ENCODE measurements around the gene WDR62.

Gene WDR62

DNA sequence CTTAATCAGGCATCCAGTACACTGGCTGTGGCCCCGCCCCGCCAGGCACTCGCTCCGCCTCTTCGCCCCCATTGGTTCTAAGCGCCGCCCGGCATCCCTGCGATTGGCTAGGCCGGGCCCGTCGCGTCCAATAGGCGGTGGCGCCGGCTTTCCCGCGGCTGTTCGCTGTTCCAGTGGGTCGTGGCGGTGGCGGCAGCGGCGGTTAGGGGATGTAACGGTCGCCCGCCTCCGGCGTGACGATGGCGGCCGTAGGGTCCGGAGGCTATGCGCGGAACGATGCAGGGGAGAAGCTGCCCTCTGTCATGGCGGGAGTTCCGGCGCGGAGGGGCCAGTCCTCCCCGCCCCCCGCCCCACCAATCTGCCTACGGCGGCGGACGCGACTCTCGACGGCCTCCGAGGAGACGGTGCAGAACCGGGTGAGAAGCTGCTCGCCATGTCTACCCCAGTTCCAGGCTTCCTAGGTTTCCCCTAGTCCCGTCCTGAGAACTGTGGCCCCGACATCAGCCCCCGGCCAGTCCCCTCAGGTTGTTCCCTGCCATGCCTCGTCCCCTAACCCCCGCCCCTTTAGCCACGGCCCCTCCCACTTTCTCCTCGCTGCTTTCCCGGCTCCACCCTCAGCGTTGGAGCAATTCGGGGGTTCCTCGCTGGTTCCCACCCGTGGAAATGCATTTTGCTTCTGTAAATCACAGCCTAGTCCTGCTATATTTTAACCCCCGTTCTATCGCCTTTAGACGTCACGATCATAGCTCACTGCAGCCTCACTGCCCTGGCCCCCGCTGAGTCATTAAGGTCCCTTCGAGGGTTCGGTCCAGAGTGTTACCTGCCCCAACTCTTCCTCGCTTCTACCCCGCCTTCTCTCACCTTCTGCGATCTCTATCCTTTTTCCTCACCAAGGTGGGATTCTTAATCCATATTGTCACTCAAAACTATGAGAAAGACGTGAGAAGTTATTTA, at the start of gene WDR62:
WDR62 (plus strand) TSS at position 165 of the 954 bp plus-strand sequence; CDS start at position 240, 75 bp downstream.
- peak within 1 kb of the TSS; percentile 88 to 89 for H3K4me3 ChIP-seq (ENCODE audit: low read depth in 1 of 2, low read length in 2 of 2)
- peaks cover 14 to 21% of the 10 kb centered on the region in 2 donors for H3K4me1 ChIP-seq (ENCODE audit: control insufficient read depth in 1 of 2, insufficient read depth in 2 of 2, low read length in 2 of 2)
- H3K27me3 ChIP-seq (ENCODE audit: control insufficient read depth in 1 of 2, insufficient read depth in 2 of 2, low read length in 2 of 2) = no peaks in the 10 kb centered on the region
- H3K9ac ChIP-seq (ENCODE audit: low read depth in 1 of 2, low read length in 2 of 2) = peak within 1 kb of the TSS; percentile 71 to 80
- peak within 1 kb of the TSS; percentile 97 for H3K27ac ChIP-seq (ENCODE audit: low read depth, low read length)
- no peaks in the 10 kb centered on the region for H3K9me3 ChIP-seq (ENCODE audit: control insufficient read depth in 1 of 2, low read length in 2 of 2)
- H3K36me3 ChIP-seq (ENCODE audit: control insufficient read depth in 1 of 2, insufficient read depth in 2 of 2, low read length in 2 of 2) = peaks cover 0 to 2% of the 10 kb centered on the region in 2 donors

DNA sequence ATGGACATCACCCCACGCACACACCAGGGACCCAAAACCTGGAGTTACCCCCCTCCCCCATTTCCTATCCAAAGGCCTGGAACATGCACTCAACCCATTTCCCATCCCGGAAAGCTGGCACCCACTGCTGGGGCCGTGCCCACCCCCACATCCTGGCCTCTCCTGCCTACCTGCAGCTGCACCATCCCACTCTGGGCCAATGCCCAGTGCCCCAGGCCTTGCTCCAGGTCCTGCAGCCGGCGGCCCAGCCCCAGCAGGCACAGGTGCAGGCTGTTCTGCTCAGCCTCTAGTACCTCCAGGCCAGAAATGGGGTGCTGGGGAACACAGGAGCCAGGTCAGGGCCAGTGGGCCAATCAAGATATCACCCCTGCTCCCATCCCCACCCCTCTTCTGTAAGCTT, 47.7 kb upstream of the WDR62 start:
- Histone ChIP-seq H3K4me1 (ENCODE audit: control insufficient read depth in 1 of 2, insufficient read depth in 2 of 2, low read length in 2 of 2) (peaks cover 4% of the 10 kb centered on the region in 2 donors), H3K9me3 (ENCODE audit: control insufficient read depth in 1 of 2, low read length in 2 of 2) (no peaks in the 10 kb centered on the region), H3K27ac (ENCODE audit: low read depth, low read length) (no peak overlapping the region), H3K36me3 (ENCODE audit: control insufficient read depth in 1 of 2, insufficient read depth in 2 of 2, low read length in 2 of 2) (peaks cover 3 to 11% of the 10 kb centered on the region in 2 donors), H3K9ac (ENCODE audit: low read depth in 1 of 2, low read length in 2 of 2) (no peak overlapping the region), H3K4me3 (ENCODE audit: low read depth in 1 of 2, low read length in 2 of 2) (no peak overlapping the region), H3K27me3 (ENCODE audit: control insufficient read depth in 1 of 2, insufficient read depth in 2 of 2, low read length in 2 of 2) (no peaks in the 10 kb centered on the region)

DNA sequence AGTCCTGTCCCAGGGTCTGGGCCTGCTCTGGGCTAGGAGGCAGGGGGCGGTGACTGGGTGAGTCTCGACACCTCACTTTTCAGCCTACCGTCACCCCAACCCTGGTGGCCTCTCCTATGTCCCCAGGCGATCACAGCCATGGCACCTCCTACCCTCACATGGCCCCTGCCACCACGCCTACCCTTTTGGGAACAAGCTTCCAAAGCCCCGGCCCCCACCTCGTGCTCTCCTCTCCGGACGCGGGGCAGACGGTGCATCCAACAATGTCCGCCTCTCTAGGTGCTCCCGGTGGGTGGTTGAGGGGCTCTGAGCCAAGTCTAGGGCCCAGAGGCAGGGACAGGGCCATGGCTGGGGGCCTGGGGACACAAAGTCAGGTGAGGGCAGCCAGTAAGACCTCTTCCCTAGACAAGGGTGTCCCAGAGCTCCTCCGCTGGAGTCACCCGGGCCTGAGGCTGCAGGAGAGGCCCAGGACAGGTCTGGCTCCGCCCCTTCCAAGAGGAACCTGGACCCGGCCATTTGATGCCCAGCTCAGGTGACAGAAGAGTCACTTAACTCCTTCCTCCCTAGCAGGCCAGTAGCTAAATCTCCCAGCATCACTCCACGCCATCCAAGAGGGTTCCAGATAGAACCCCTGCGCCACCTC, 46.2 kb upstream of the WDR62 start, which contains the start of gene SYNE4:
SYNE4 (minus strand) TSS at position 478 of the 643 bp plus-strand sequence; CDS start at position 346, 132 bp downstream.
- H3K27me3 ChIP-seq (ENCODE audit: control insufficient read depth in 1 of 2, insufficient read depth in 2 of 2, low read length in 2 of 2) = no peaks in the 10 kb centered on the region
- no peaks in the 10 kb centered on the region for H3K9me3 ChIP-seq (ENCODE audit: control insufficient read depth in 1 of 2, low read length in 2 of 2)
- H3K4me1 ChIP-seq (ENCODE audit: control insufficient read depth in 1 of 2, insufficient read depth in 2 of 2, low read length in 2 of 2) = peaks cover 6 to 8% of the 10 kb centered on the region in 2 donors
- peaks cover 0 to 7% of the 10 kb centered on the region in 2 donors for H3K36me3 ChIP-seq (ENCODE audit: control insufficient read depth in 1 of 2, insufficient read depth in 2 of 2, low read length in 2 of 2)
- peak within 1 kb of the TSS; percentile 51 to 60 for H3K4me3 ChIP-seq (ENCODE audit: low read depth in 1 of 2, low read length in 2 of 2)
- H3K9ac ChIP-seq (ENCODE audit: low read depth in 1 of 2, low read length in 2 of 2) = peak within 1 kb of the TSS in 1 of 2 donors; percentile 49
- no peak within 1 kb of the TSS for H3K27ac ChIP-seq (ENCODE audit: low read depth, low read length)

DNA sequence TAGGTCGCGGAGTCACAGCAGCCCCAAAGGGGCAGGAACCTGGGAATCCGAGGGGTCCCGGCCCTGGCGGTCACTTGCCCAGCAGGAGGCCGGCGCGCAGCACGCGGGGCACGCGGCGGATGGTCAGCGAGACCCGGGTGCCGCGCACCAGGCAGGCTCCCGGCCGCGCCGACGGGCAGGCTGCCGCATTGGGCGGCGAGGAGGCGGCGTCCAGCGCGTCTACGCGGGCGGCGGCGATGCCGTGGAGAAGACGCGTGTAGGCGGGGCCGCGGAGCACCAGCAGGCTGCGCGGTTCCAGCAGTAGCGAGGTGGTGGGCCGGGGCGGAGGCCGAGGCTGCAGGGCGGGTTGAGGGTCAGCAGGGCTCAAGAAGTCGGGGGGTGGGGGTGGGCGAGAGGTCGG, 45.5 kb upstream of the WDR62 start:
- H3K36me3 ChIP-seq (ENCODE audit: control insufficient read depth in 1 of 2, insufficient read depth in 2 of 2, low read length in 2 of 2) = peaks cover 0 to 4% of the 10 kb centered on the region in 2 donors
- peak overlapping the region in 1 of 2 donors; percentile 49 for H3K9ac ChIP-seq (ENCODE audit: low read depth in 1 of 2, low read length in 2 of 2)
- H3K27me3 ChIP-seq (ENCODE audit: control insufficient read depth in 1 of 2, insufficient read depth in 2 of 2, low read length in 2 of 2) = no peaks in the 10 kb centered on the region
- peak overlapping the region; percentile 50 to 60 for H3K4me3 ChIP-seq (ENCODE audit: low read depth in 1 of 2, low read length in 2 of 2)
- no peak overlapping the region for H3K27ac ChIP-seq (ENCODE audit: low read depth, low read length)
- peaks cover 9 to 10% of the 10 kb centered on the region in 2 donors for H3K4me1 ChIP-seq (ENCODE audit: control insufficient read depth in 1 of 2, insufficient read depth in 2 of 2, low read length in 2 of 2)
- H3K9me3 ChIP-seq (ENCODE audit: control insufficient read depth in 1 of 2, low read length in 2 of 2) = no peaks in the 10 kb centered on the region

DNA sequence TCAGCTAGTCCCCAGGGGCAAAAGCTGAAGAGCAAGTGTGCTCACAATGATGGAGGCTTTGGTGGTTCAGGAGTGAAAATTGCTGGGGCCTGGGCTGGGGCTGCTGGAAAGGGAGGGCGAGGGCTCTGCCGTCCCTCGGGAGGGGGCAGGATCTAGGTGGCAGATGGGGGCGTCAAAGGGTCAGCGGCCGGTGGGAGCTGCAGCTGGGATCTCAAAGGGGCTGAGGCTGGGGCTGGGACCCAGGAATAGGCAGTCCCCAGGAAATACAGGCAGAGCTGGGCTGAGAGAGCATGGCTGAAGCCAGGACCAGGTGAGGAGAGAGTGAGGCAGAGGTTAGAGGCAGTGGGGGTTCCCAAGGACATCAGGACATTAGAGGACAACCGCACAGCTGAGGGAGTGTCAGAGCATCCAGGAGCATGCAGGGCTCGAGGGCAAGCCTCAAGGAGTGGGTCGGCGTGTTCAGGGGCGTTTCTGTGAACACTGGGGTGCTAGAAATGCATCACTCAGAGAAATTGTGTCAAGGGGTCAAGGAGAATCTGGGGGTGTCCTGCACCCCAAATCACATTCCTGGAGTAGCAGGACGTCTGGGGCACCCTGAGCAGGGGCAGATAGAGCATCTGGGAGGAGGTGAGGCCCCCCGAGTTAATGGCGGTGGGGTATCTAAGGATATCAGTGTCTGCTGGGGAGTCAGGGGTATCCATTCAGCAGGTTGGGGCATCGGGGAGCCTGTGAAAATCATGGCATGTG, 44.9 kb upstream of the WDR62 start:
- H3K4me1 ChIP-seq (ENCODE audit: control insufficient read depth in 1 of 2, insufficient read depth in 2 of 2, low read length in 2 of 2) = peaks cover 12 to 15% of the 10 kb centered on the region in 2 donors
- no peak overlapping the region for H3K9ac ChIP-seq (ENCODE audit: low read depth in 1 of 2, low read length in 2 of 2)
- H3K27ac ChIP-seq (ENCODE audit: low read depth, low read length) = no peak overlapping the region
- H3K9me3 ChIP-seq (ENCODE audit: control insufficient read depth in 1 of 2, low read length in 2 of 2) = no peaks in the 10 kb centered on the region
- no peaks in the 10 kb centered on the region for H3K36me3 ChIP-seq (ENCODE audit: control insufficient read depth in 1 of 2, insufficient read depth in 2 of 2, low read length in 2 of 2)
- H3K4me3 ChIP-seq (ENCODE audit: low read depth in 1 of 2, low read length in 2 of 2) = peak overlapping the region; percentile 42 to 60
- H3K27me3 ChIP-seq (ENCODE audit: control insufficient read depth in 1 of 2, insufficient read depth in 2 of 2, low read length in 2 of 2) = no peaks in the 10 kb centered on the region

DNA sequence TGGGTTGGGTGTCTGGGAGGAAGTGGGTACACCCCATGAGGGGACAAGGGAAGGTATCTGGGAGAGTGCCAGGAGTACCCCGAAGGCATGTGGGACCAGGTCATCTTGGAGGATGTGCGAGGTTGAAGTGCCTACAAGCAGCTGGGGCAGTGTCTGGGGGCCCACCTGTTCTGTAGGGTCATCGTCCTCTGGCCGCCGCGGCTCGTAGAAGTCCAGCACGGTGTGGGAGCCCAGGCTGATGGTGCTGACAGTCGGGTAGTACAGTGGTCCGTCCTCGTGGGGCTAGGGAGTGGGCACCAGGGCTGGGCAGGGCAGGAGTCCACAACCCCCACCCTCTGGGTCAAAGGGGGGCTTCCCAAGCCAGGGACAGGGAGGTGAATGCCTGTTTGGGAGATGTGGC, 44.3 kb upstream of the WDR62 start:
- Histone ChIP-seq H3K9ac (ENCODE audit: low read depth in 1 of 2, low read length in 2 of 2) (no peak overlapping the region), H3K4me3 (ENCODE audit: low read depth in 1 of 2, low read length in 2 of 2) (no peak overlapping the region), H3K27me3 (ENCODE audit: control insufficient read depth in 1 of 2, insufficient read depth in 2 of 2, low read length in 2 of 2) (no peaks in the 10 kb centered on the region), H3K27ac (ENCODE audit: low read depth, low read length) (no peak overlapping the region), H3K4me1 (ENCODE audit: control insufficient read depth in 1 of 2, insufficient read depth in 2 of 2, low read length in 2 of 2) (peaks cover 16 to 19% of the 10 kb centered on the region in 2 donors), H3K36me3 (ENCODE audit: control insufficient read depth in 1 of 2, insufficient read depth in 2 of 2, low read length in 2 of 2) (no peaks in the 10 kb centered on the region), H3K9me3 (ENCODE audit: control insufficient read depth in 1 of 2, low read length in 2 of 2) (no peaks in the 10 kb centered on the region)

DNA sequence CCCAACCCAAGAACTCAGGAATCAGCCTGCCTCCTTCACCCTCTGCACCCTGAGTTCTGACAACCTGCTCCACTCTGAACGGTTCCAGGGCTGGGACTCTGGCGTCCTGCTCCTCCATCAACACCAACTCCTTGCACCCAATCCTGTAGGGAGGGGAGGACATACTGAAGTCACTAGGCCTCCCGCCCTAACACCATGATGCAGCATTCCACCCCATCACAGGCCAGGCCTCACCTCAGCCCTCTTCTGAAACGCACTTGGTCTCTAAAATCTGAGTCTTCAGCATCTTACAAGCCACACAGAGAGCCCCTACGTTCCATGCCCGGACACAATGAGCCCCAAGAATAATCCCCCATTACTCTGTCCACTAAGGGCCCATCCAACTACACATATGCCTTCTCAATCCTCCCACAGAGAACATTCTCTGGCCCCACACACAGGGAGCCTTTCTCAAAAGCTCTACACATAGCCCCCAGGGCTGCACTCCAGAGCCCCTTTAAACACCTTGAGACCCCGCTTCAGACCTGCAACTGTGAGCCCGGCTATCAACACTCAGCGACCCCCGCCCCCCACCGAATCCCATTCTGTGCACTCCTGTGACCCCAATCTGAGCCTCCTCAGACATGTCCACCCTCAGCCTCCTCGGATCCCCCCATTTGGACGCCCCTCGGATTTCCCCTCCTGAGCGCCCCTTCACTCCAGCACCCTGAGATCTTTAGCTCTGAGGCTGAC, 41.3 kb upstream of the WDR62 start:
- H3K9ac ChIP-seq (ENCODE audit: low read depth in 1 of 2, low read length in 2 of 2) = peak overlapping the region; percentile 81 to 84
- peak overlapping the region; percentile 78 to 93 for H3K4me3 ChIP-seq (ENCODE audit: low read depth in 1 of 2, low read length in 2 of 2)
- no peaks in the 10 kb centered on the region for H3K9me3 ChIP-seq (ENCODE audit: control insufficient read depth in 1 of 2, low read length in 2 of 2)
- no peaks in the 10 kb centered on the region for H3K27me3 ChIP-seq (ENCODE audit: control insufficient read depth in 1 of 2, insufficient read depth in 2 of 2, low read length in 2 of 2)
- H3K27ac ChIP-seq (ENCODE audit: low read depth, low read length) = peak overlapping the region; percentile 20
- peaks cover 0 to 4% of the 10 kb centered on the region in 2 donors for H3K36me3 ChIP-seq (ENCODE audit: control insufficient read depth in 1 of 2, insufficient read depth in 2 of 2, low read length in 2 of 2)
- H3K4me1 ChIP-seq (ENCODE audit: control insufficient read depth in 1 of 2, insufficient read depth in 2 of 2, low read length in 2 of 2) = peaks cover 16 to 19% of the 10 kb centered on the region in 2 donors

DNA sequence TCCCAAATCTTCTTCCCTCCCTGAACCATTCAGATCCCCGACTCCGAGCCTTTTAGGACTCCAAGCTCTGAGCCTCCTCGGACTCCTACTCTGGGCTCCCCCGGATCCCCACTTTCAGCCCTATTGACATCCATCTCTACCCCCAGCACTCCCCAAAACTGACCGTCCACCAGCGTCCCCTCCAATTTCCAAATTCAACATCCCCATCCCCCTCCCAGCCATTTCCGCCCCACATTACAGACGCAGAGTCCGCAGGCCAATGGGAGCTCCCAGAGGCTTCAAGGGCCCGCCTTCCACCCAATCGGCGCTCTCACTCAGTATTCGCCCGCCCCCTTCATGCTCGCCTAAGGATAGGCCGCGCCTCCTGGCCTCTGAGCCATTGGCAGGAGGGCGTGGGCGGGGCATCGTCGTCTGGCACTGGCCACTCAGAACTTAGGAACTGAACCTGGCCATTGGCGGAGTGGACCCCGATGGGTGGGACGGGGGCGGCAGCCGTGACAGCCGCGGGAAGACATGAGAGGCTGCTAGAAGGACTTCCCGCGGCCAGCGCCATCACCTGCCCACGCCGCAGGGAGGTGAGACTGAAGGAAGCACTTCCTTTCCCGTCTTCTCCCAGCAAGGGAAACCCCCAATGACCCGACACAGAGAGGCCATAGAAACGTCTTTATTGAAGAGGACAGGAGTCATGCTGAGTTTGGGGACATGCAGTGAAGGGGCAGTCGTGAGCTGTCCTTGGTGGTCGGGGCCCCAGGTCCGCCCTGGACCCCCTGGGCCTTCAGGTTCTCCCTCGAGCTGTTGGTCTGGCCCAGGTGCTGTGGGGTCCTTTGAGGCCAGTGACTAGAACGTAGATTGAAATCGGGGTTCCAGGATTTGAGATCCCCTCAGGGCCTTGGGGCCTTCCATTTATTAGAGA, 40.4 kb upstream of the WDR62 start, which contains the start of gene ALKBH6:
ALKBH6 (minus strand) TSS at position 202 of the 913 bp plus-strand sequence. CDS start 816 bp downstream, outside the sequence.
- H3K4me1 ChIP-seq (ENCODE audit: control insufficient read depth in 1 of 2, insufficient read depth in 2 of 2, low read length in 2 of 2) = peaks cover 12 to 19% of the 10 kb centered on the region in 2 donors
- H3K27ac ChIP-seq (ENCODE audit: low read depth, low read length) = peak within 1 kb of the TSS; percentile 20
- peak within 1 kb of the TSS; percentile 78 to 93 for H3K4me3 ChIP-seq (ENCODE audit: low read depth in 1 of 2, low read length in 2 of 2)
- H3K27me3 ChIP-seq (ENCODE audit: control insufficient read depth in 1 of 2, insufficient read depth in 2 of 2, low read length in 2 of 2) = no peaks in the 10 kb centered on the region
- peaks cover 0 to 4% of the 10 kb centered on the region in 2 donors for H3K36me3 ChIP-seq (ENCODE audit: control insufficient read depth in 1 of 2, insufficient read depth in 2 of 2, low read length in 2 of 2)
- H3K9me3 ChIP-seq (ENCODE audit: control insufficient read depth in 1 of 2, low read length in 2 of 2) = no peaks in the 10 kb centered on the region
- H3K9ac ChIP-seq (ENCODE audit: low read depth in 1 of 2, low read length in 2 of 2) = peak within 1 kb of the TSS; percentile 84 to 89
